WI38 (cell line): ENCODE results near the gene SLC26A9.

Experiments
- H3K4me3 ChIP-seq: 2 replicates; pipeline ENCODE4 v1.5.1; 2011; ENCODE audit warnings: low read depth, mild to moderate bottlenecking, control low read depth, low read length
- TF ChIP-seq, protein P1 (sequence below): IDR thresholded peaks from 2 replicates; pipeline ENCODE4 v1.5.1; 2012; ENCODE audit warnings: low read depth, mild to moderate bottlenecking, control low read depth, low read length

Gene SLC26A9, protein sequence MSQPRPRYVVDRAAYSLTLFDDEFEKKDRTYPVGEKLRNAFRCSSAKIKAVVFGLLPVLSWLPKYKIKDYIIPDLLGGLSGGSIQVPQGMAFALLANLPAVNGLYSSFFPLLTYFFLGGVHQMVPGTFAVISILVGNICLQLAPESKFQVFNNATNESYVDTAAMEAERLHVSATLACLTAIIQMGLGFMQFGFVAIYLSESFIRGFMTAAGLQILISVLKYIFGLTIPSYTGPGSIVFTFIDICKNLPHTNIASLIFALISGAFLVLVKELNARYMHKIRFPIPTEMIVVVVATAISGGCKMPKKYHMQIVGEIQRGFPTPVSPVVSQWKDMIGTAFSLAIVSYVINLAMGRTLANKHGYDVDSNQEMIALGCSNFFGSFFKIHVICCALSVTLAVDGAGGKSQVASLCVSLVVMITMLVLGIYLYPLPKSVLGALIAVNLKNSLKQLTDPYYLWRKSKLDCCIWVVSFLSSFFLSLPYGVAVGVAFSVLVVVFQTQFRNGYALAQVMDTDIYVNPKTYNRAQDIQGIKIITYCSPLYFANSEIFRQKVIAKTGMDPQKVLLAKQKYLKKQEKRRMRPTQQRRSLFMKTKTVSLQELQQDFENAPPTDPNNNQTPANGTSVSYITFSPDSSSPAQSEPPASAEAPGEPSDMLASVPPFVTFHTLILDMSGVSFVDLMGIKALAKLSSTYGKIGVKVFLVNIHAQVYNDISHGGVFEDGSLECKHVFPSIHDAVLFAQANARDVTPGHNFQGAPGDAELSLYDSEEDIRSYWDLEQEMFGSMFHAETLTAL

DNA sequence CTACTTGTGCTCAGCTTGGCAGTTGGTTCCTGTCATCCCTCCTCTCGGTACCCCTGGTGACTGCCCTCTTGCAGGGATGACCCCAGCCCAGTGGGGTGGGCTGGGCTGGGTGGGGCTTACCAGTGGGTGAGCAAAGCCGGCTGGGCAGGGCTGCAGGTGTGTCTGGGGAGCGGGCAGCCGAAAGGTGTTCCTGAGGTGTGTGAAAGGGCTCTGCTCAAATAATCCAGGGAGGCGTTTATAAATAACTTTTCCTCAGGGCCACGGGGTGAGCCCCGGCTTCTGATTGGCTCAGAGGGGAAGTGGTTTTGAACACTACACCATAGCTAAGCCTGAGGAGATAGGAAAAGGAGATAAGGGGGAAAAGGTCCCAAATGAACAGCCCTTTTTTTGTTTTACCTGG lies at the start of gene SLC26A9:
Gene SLC26A9 (minus strand): TSS at position 212 of the 400 bp plus-strand sequence. CDS start 7,636 bp downstream, outside the sequence.
- no peak within 1 kb of the TSS for H3K4me3 ChIP-seq
- TF ChIP-seq, protein P1, sequence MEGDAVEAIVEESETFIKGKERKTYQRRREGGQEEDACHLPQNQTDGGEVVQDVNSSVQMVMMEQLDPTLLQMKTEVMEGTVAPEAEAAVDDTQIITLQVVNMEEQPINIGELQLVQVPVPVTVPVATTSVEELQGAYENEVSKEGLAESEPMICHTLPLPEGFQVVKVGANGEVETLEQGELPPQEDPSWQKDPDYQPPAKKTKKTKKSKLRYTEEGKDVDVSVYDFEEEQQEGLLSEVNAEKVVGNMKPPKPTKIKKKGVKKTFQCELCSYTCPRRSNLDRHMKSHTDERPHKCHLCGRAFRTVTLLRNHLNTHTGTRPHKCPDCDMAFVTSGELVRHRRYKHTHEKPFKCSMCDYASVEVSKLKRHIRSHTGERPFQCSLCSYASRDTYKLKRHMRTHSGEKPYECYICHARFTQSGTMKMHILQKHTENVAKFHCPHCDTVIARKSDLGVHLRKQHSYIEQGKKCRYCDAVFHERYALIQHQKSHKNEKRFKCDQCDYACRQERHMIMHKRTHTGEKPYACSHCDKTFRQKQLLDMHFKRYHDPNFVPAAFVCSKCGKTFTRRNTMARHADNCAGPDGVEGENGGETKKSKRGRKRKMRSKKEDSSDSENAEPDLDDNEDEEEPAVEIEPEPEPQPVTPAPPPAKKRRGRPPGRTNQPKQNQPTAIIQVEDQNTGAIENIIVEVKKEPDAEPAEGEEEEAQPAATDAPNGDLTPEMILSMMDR: no peak

DNA sequence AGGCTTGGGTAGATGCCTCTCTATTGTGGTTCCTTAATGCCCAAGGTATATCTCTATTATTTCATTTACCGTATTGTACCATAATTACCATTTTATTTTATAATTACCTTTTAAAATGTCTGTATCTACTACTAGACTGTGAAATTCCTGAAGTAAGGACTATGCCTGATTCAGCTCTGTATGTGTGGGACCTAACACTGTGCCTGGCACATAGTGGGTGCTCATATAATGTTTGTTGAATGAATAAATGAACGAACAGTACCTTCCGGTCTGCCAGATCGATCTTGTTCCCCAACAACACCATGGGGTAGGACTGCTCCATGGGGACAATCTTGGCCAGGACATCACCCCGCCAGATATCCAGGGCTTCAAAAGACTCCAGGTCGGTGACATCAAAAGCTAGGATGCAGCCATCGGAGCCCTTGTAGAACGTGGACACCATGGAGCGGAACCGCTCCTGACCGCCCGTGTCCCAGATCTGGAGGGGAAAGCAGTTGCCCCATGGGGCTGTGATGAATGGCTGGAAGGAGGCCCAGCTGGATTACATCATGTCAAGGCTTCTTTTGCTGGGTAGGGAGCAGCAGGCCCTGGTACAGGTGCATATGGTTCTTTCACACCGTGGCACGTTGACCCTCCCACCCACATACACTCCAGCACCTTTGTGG lies 49.1 kb upstream of the SLC26A9 start:
- TF ChIP-seq, protein P1: no peak
- no peak overlapping the region for H3K4me3 ChIP-seq

DNA sequence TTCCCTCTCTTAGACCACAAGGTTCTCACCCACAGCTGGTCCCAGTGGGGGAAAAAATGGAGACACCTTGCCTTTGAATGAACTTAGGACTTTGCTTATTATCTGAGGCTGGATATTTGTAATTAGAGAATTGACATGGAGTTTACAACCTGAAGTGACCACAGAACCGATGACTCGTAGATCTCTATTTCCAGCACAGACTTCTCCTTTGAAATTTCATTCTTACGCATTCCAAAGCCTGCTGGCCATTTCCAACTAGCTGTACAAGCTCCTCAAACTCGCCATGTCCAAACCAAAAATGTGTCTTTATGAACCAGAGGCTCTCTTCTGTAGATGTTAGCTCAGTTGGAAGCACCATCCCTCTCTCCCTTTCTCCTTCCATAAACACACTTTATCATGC lies 48.0 kb upstream of the SLC26A9 start:
- TF ChIP-seq, protein P1: no peak
- no peak overlapping the region for H3K4me3 ChIP-seq

DNA sequence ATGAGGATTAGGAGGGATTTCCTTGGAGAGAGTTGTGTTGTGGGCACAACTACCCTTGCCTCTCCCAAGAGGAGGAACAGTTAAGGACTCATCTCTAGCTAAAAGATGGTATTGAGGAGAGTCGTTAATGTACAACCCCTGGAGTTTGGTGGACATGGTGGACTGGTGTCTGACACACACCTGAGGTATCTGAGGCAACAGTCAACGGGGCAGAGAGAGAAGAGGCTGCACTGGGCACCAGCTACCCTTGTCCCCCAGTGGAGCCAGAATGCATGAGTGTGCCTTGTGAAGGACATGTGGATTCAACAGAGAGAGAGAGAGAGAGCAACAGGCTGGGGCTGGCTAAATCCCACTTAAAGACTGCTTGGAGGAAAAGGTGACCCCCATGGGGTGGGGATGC lies 47.0 kb upstream of the SLC26A9 start:
- no peak overlapping the region for H3K4me3 ChIP-seq
- TF ChIP-seq, protein P1: no peak

DNA sequence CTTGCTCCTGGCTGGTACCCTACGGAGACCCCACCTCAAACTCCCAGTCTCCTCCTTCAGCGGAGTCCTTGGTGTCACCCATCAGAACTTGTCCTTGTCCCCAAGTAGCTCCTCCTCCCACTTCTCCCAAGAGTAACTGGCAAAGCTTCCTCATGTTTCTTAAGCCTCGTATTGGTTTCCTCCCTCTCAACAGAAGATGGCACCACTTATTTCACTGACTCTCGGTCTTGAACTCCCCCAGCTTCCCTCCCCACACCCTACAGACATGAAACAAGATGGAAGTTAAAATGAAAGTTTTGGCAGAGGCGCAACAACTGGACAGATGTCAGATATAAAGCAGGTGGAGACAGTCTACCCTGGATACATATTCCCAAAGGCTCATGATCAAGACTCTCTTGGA lies 46.5 kb upstream of the SLC26A9 start:
- TF ChIP-seq, protein P1: no peak
- H3K4me3 ChIP-seq: no peak overlapping the region

DNA sequence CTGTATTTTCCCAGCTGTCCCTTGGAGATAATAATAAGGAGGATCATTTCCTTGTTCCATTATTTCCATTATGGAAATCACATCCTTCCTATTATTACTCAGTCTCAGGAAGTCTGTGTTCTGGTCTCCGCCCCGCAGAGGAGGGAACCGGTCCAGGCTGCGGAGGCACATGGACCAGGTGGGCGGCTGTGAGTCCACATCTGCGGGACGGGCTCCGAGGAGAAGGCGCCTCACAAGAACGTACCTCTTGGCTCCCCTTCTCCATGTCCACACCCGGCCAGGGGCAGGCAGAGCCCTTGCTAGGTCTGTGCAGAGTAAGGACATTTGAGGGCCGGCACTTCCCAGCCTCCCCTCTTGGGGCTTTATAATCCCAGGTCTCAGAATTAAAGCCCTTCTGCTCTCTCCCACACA lies 45.3 kb upstream of the SLC26A9 start:
- TF ChIP-seq, protein P1: no peak
- H3K4me3 ChIP-seq: no peak overlapping the region
